ENCODE results near the gene DSC2. TPM values are rescaled to one million over a fixed set of nuclear protein-coding genes. Genes with fewer than 3 reads are reported as not detected.

The DSC2 gene
- total and polyA plus RNA-seq, 2 of the 8 experiments (the other 6 are each of a cell fraction or from before 2014, with no cell fraction given) = 4.6 to 39.7 TPM

DNA sequence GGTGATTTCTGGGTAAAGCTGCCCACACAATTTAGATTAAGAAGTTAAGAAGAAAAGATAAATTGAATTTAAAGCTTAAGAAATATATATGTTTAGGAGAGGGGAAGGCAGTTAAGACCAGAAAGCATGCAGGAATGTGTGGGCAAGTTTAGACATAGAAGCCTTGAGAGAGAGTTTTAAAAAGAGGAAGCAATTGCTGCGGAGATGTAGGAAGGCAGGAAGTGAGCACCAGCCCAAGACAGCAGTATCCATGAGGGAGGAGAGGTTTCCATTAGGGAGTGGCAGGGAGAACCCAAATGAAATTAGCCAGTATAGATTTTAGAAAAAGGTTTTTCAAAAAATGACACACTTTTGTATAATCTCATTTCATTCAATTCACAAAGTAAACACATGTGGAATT is 24.3 kb downstream of the DSC2 start (continued):
- TF ChIP-seq POU5F1 (IDR thresholded peaks at IDR 0.05; ENCODE audit: low read depth, low read length) (no peak), CBX8 (IDR thresholded peaks at IDR 0.05; ENCODE audit: borderline replicate concordance, low read depth, low read length) (no peak), GABPA (IDR thresholded peaks at IDR 0.05; ENCODE audit: borderline replicate concordance, insufficient read depth, low read length) (no peak), RAD21 (IDR thresholded peaks at IDR 0.05 in 1 of 2, conservative IDR thresholded peaks at IDR 0.05 in 1 of 2; ENCODE audit: low read depth in 2 of 2, low read length in 2 of 2) (no peak)
- TF ChIP-seq, protein P1, sequence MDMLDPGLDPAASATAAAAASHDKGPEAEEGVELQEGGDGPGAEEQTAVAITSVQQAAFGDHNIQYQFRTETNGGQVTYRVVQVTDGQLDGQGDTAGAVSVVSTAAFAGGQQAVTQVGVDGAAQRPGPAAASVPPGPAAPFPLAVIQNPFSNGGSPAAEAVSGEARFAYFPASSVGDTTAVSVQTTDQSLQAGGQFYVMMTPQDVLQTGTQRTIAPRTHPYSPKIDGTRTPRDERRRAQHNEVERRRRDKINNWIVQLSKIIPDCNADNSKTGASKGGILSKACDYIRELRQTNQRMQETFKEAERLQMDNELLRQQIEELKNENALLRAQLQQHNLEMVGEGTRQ (IDR thresholded peaks at IDR 0.05; ENCODE audit: low read length) = no peak
- TF ChIP-seq, protein P2, sequence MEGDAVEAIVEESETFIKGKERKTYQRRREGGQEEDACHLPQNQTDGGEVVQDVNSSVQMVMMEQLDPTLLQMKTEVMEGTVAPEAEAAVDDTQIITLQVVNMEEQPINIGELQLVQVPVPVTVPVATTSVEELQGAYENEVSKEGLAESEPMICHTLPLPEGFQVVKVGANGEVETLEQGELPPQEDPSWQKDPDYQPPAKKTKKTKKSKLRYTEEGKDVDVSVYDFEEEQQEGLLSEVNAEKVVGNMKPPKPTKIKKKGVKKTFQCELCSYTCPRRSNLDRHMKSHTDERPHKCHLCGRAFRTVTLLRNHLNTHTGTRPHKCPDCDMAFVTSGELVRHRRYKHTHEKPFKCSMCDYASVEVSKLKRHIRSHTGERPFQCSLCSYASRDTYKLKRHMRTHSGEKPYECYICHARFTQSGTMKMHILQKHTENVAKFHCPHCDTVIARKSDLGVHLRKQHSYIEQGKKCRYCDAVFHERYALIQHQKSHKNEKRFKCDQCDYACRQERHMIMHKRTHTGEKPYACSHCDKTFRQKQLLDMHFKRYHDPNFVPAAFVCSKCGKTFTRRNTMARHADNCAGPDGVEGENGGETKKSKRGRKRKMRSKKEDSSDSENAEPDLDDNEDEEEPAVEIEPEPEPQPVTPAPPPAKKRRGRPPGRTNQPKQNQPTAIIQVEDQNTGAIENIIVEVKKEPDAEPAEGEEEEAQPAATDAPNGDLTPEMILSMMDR (IDR thresholded peaks at IDR 0.05; ENCODE audit: control extremely low read depth in 1 of 3, insufficient read depth in 1 of 3, low read depth in 1 of 3, low read length in 3 of 3) = no peak
- TF ChIP-seq, protein P3, sequence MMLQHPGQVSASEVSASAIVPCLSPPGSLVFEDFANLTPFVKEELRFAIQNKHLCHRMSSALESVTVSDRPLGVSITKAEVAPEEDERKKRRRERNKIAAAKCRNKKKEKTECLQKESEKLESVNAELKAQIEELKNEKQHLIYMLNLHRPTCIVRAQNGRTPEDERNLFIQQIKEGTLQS (IDR thresholded peaks at IDR 0.05; ENCODE audit: insufficient read depth, low read depth, low read length) = no peak

Data from H1 (cell line).